ENCODE data around the gene HNRNPF.
"Not testable (repeated sequence)": the region's sequence is repeated elsewhere in the genome, so short reads cannot be mapped to it uniquely, and the experiment has no call there.

The HNRNPF gene

GRCh38 chr10:43396061-43396927, 12.7 kb downstream of the HNRNPF start:
- peak; percentile 60 for DNase-seq (ENCODE audit: low spot score)

GRCh38 chr10:43395571-43396060, 13.4 kb downstream of the HNRNPF start:
- DNase-seq (ENCODE audit: low spot score) = no peak

GRCh38 chr10:43394868-43395267, 14.1 kb downstream of the HNRNPF start:
- no peak for DNase-seq (ENCODE audit: low spot score)

- DNase-seq (ENCODE audit: low spot score) = no peak
These were observed 15.2 kb downstream of the HNRNPF start for GRCh38 chr10:43393606-43394360.

GRCh38 chr10:43393186-43393585, 15.8 kb downstream of the HNRNPF start:
- DNase-seq (ENCODE audit: low spot score) = not testable (repeated sequence)

GRCh38 chr10:43392748-43393147, 16.2 kb downstream of the HNRNPF start:
- no peak for DNase-seq (ENCODE audit: low spot score)

GRCh38 chr10:43391496-43391895, 17.5 kb downstream of the HNRNPF start:
- no peak for DNase-seq (ENCODE audit: low spot score)

GRCh38 chr10:43390759-43391158, 18.2 kb downstream of the HNRNPF start:
- peak; percentile 66 for DNase-seq (ENCODE audit: low spot score)

- DNase-seq (ENCODE audit: low spot score) = no peak
These were observed 18.7 kb downstream of the HNRNPF start for GRCh38 chr10:43390333-43390732.

- no peak for DNase-seq (ENCODE audit: low spot score)
These were observed 19.1 kb downstream of the HNRNPF start for GRCh38 chr10:43389867-43390266.

GRCh38 chr10:43387678-43388032, 21.3 kb downstream of the HNRNPF start:
- DNase-seq (ENCODE audit: low spot score) = no peak

GRCh38 chr10:43386981-43387677, 21.9 kb downstream of the HNRNPF start:
- no peak for DNase-seq (ENCODE audit: low spot score)

- no peak for DNase-seq (ENCODE audit: low spot score)
These were observed 22.4 kb downstream of the HNRNPF start for GRCh38 chr10:43386549-43386948.

GRCh38 chr10:43385412-43386004, 23.5 kb downstream of the HNRNPF start:
- no peak for DNase-seq (ENCODE audit: low spot score)

- no peak for DNase-seq (ENCODE audit: low spot score)
These were observed 24.4 kb downstream of the HNRNPF start for GRCh38 chr10:43384252-43385221.

GRCh38 chr10:43383204-43383971, 25.6 kb downstream of the HNRNPF start:
- no peak for DNase-seq (ENCODE audit: low spot score)

- DNase-seq (ENCODE audit: low spot score) = no peak
These were observed 28.3 kb downstream of the HNRNPF start for GRCh38 chr10:43380610-43381222.

GRCh38 chr10:43377424-43377883, 31.5 kb downstream of the HNRNPF start:
- DNase-seq (ENCODE audit: low spot score) = no peak

GRCh38 chr10:43376828-43377423, 32.1 kb downstream of the HNRNPF start:
- no peak for DNase-seq (ENCODE audit: low spot score)
